ENCODE data around the gene HIVEP3.

GRCh38 chr1:41516168-41517061 lies 402.3 kb downstream of the HIVEP3 start:
- TF ChIP-seq, protein P1, sequence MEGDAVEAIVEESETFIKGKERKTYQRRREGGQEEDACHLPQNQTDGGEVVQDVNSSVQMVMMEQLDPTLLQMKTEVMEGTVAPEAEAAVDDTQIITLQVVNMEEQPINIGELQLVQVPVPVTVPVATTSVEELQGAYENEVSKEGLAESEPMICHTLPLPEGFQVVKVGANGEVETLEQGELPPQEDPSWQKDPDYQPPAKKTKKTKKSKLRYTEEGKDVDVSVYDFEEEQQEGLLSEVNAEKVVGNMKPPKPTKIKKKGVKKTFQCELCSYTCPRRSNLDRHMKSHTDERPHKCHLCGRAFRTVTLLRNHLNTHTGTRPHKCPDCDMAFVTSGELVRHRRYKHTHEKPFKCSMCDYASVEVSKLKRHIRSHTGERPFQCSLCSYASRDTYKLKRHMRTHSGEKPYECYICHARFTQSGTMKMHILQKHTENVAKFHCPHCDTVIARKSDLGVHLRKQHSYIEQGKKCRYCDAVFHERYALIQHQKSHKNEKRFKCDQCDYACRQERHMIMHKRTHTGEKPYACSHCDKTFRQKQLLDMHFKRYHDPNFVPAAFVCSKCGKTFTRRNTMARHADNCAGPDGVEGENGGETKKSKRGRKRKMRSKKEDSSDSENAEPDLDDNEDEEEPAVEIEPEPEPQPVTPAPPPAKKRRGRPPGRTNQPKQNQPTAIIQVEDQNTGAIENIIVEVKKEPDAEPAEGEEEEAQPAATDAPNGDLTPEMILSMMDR (IDR thresholded peaks at IDR 0.05): peak; percentile 89 to 90 (median 89)
- no peak for TF ChIP-seq POLR2A (IDR thresholded peaks at IDR 0.05; ENCODE audit: low read depth)
